H9 (cell line): ENCODE measurements around the gene DUOX2. TPM values are rescaled to one million over a fixed set of nuclear protein-coding genes. Genes with fewer than 3 reads are reported as not detected.

Experiments used
- DNase-seq: peaks from one replicate; pipeline ENCODE4 v3.0.0-alpha.2; 2017
- H2AFZ ChIP-seq: one replicate; pipeline ENCODE4 v1.6.1; 2013; ENCODE audit warnings: mild to moderate bottlenecking, low read length, control low read depth, moderate library complexity
- H2AK5ac ChIP-seq: 2 replicates; pipeline ENCODE4 v1.6.1; 2013; ENCODE audit warnings: low read length, control low read depth, mixed read lengths; ENCODE audit not compliant: insufficient read length
- H2BK120ac ChIP-seq: one replicate; pipeline ENCODE4 v1.6.1; 2013; ENCODE audit warnings: low read depth, mild to moderate bottlenecking, low read length, control low read depth, inconsistent platforms; ENCODE audit not compliant: poor library complexity, severe bottlenecking
- H2BK12ac ChIP-seq: 2 replicates; pipeline ENCODE4 v1.6.1; 2013; ENCODE audit warnings: low read length, control low read depth, mixed read lengths, low read depth; ENCODE audit not compliant: insufficient read length
- H2BK15ac ChIP-seq: 2 replicates; pipeline ENCODE4 v1.6.1; 2013; ENCODE audit warnings: low read depth, low read length, control low read depth
- H2BK20ac ChIP-seq: one replicate; pipeline ENCODE4 v1.6.1; 2013; ENCODE audit warnings: low read depth, mild to moderate bottlenecking, low read length, control low read depth, inconsistent platforms; ENCODE audit not compliant: poor library complexity, severe bottlenecking
- H2BK5ac ChIP-seq: 2 replicates; pipeline ENCODE4 v1.6.1; 2013; ENCODE audit warnings: low read length, control low read depth, mixed read lengths; ENCODE audit not compliant: insufficient read length
- H3K14ac ChIP-seq: 2 replicates; pipeline ENCODE4 v1.6.1; 2013; ENCODE audit warnings: low read length, control low read depth; ENCODE audit not compliant: insufficient read depth
- H3K18ac ChIP-seq: 2 replicates; pipeline ENCODE4 v1.6.1; 2013; ENCODE audit warnings: low read depth, mild to moderate bottlenecking, mixed read lengths, low read length, control low read depth; ENCODE audit not compliant: insufficient read length
- H3K23ac ChIP-seq: 2 replicates; pipeline ENCODE4 v1.6.1; 2013; ENCODE audit warnings: low read length, control low read depth, mixed read lengths, low read depth; ENCODE audit not compliant: insufficient read length
- H3K23me2 ChIP-seq: 2 replicates; pipeline ENCODE4 v1.6.1; 2013; ENCODE audit warnings: low read depth, mild to moderate bottlenecking, mixed read lengths, low read length, control low read depth; ENCODE audit not compliant: insufficient read length, poor library complexity, severe bottlenecking
- H3K27ac ChIP-seq: 2 replicates; pipeline ENCODE4 v1.5.1; 2013; ENCODE audit warnings: low read length, control low read depth, mixed read lengths, low read depth; ENCODE audit not compliant: insufficient read length
- H3K27me3 ChIP-seq: 2 replicates; pipeline ENCODE4 v1.6.1; 2013; ENCODE audit warnings: low read length, control low read depth, inconsistent platforms; ENCODE audit not compliant: insufficient read depth
- H3K4ac ChIP-seq: 2 replicates; pipeline ENCODE4 v1.6.1; 2013; ENCODE audit warnings: low read depth, mild to moderate bottlenecking, control low read depth, inconsistent platforms, low read length, moderate library complexity
- H3K4me1 ChIP-seq: 2 replicates; pipeline ENCODE4 v1.6.1; 2013; ENCODE audit warnings: low read length, control low read depth, inconsistent platforms; ENCODE audit not compliant: insufficient read depth
- H3K4me2 ChIP-seq: 2 replicates; pipeline ENCODE4 v1.6.1; 2013; ENCODE audit warnings: low read length, control low read depth, mixed read lengths; ENCODE audit not compliant: insufficient read length, insufficient read depth
- H3K56ac ChIP-seq: 2 replicates; pipeline ENCODE4 v1.6.1; 2013; ENCODE audit warnings: low read depth, mild to moderate bottlenecking, mixed read lengths, low read length, control low read depth; ENCODE audit not compliant: insufficient read length
- H3K79me1 ChIP-seq: 2 replicates; pipeline ENCODE4 v1.6.1; 2013; ENCODE audit warnings: low read depth, mild to moderate bottlenecking, moderate library complexity, low read length, control low read depth, inconsistent platforms; ENCODE audit not compliant: insufficient read depth, poor library complexity, severe bottlenecking
- H3K79me2 ChIP-seq: 2 replicates; pipeline ENCODE4 v1.6.1; 2013; ENCODE audit warnings: low read length, control low read depth, inconsistent platforms; ENCODE audit not compliant: insufficient read depth
- H3K9ac ChIP-seq: 2 replicates; pipeline ENCODE4 v1.6.1; 2013; ENCODE audit warnings: low read length, control low read depth, mixed read lengths; ENCODE audit not compliant: insufficient read length; ENCODE audit errors: extremely low read depth
- H3K9me3 ChIP-seq: one replicate; pipeline ENCODE4 v1.6.1; 2013; ENCODE audit warnings: low read depth, low read length, inconsistent platforms; ENCODE audit not compliant: control insufficient read depth
- H3T11ph ChIP-seq: one replicate; pipeline ENCODE4 v1.6.1; 2013; ENCODE audit warnings: mild to moderate bottlenecking, low read length, control low read depth, inconsistent platforms
- H4K20me1 ChIP-seq: one replicate; pipeline ENCODE4 v1.6.1; 2013; ENCODE audit not compliant: control insufficient read depth, insufficient read length, insufficient read depth
- H4K5ac ChIP-seq: 2 replicates; pipeline ENCODE4 v1.6.1; 2013; ENCODE audit warnings: low read depth, mild to moderate bottlenecking, mixed read lengths, low read length, control low read depth; ENCODE audit not compliant: insufficient read length
- H4K8ac ChIP-seq: replicated peaks from 2 replicates; pipeline ENCODE4 v1.6.1; 2013; ENCODE audit warnings: low read length, control low read depth, mixed read lengths, low read depth; ENCODE audit not compliant: insufficient read length
- H4K91ac ChIP-seq: 2 replicates; pipeline ENCODE4 v1.6.1; 2013; ENCODE audit warnings: low read depth, mild to moderate bottlenecking, moderate library complexity, mixed read lengths, low read length, control low read depth; ENCODE audit not compliant: insufficient read length
- H3K27ac Mint-ChIP-seq, 3 experiments: 2 replicates in 2 of 3; 3 replicates in 1 of 3; pipeline ENCODE4 v1.8.0; 2020 to 2021; ENCODE audit warnings: mixed read lengths in 3 of 3, mild to moderate bottlenecking in 1 of 3, moderate library complexity in 1 of 3
- H3K27me3 Mint-ChIP-seq: 2 replicates; pipeline ENCODE4 v1.8.0; 2021; ENCODE audit warnings: low read depth, mild to moderate bottlenecking, moderate library complexity, mixed read lengths
- H3K36me3 Mint-ChIP-seq, 3 experiments: 2 replicates in 2 of 3; 3 replicates in 1 of 3; pipeline ENCODE4 v1.8.0; 2020 to 2021; ENCODE audit warnings: low read depth in 3 of 3, mixed read lengths in 3 of 3; ENCODE audit not compliant: insufficient read depth in 1 of 3
- H3K4me1 Mint-ChIP-seq, 2 experiments: 2 replicates each; pipeline ENCODE4 v1.8.0; 2020; ENCODE audit warnings: mixed read lengths in 2 of 2
- H3K4me3 Mint-ChIP-seq, 2 experiments: 2 replicates in 1 of 2; 3 replicates in 1 of 2; pipeline ENCODE4 v1.8.0; 2020 to 2021; ENCODE audit warnings: mild to moderate bottlenecking in 2 of 2, mixed read lengths in 2 of 2, moderate library complexity in 1 of 2
- H3K9me3 Mint-ChIP-seq, 2 experiments: 2 replicates in 1 of 2; 3 replicates in 1 of 2; pipeline ENCODE4 v1.8.0; 2020; ENCODE audit warnings: mild to moderate bottlenecking in 2 of 2, mixed read lengths in 2 of 2, moderate library complexity in 1 of 2
- CTCF ChIP-seq: fragments of 200-600 bp; sonication (generic); conservative IDR thresholded peaks from 3 replicates; pipeline ENCODE4 v1.8.0; 2021; ENCODE audit warnings: antibody characterized with exemption, mild to moderate bottlenecking
- WGBS: extraction: QIAGEN DNeasy Blood & Tissue Kit; methylation state at CpG from one replicate; pipeline ENCODE4 v1.1.7; 2013; ENCODE audit warnings: missing lambda C conversion rate, low lambda C conversion rate, mixed read lengths; ENCODE audit not compliant: insufficient read length; ENCODE audit errors: extremely low coverage; 5-methylcytosine and 5-hydroxymethylcytosine counted together
- total RNA-seq: library from RNA; stranded (reverse); gene quantifications from 2 replicates; pipeline ENCODE4 v1.2.1, GENCODE V29; 2021

Gene DUOX2
- total RNA-seq, 1 experiment from 2014 or later: 0.42 TPM

- H3K4me1 ChIP-seq: no peaks in the 10 kb centered on the region; the same call in 1 of the 2 replicates
- no peaks in the 10 kb centered on the region for H3K9me3 ChIP-seq
- H3K27ac ChIP-seq: no peak overlapping the region
- H3K36me3 Mint-ChIP-seq: no peaks in the 10 kb centered on the region; a peak in 2 of 7 replicates
- peaks cover 6% of the 10 kb centered on the region for H4K20me1 ChIP-seq
- no peak overlapping the region for H3K27ac Mint-ChIP-seq
- H2BK120ac ChIP-seq: no peak overlapping the region
- H2BK5ac ChIP-seq: no peak overlapping the region
- no peak overlapping the region for H4K91ac ChIP-seq
- peaks cover 18 to 33% of the 10 kb centered on the region in 2 experiments for H3K4me1 Mint-ChIP-seq
- DNase-seq: peak; percentile 47
- H2BK12ac ChIP-seq: no peak overlapping the region
- no peak overlapping the region for H2AK5ac ChIP-seq
- no peak overlapping the region for H3K9ac ChIP-seq
- peak overlapping the region; percentile 57 to 73 for H3K4me3 Mint-ChIP-seq
- peaks cover 1% of the 10 kb centered on the region for H3K23me2 ChIP-seq
- H3K23ac ChIP-seq: no peak overlapping the region
- H4K5ac ChIP-seq: no peak overlapping the region
- no peak overlapping the region for H3K56ac ChIP-seq
- no peak overlapping the region for H4K8ac ChIP-seq
- no peak overlapping the region for H3K4ac ChIP-seq
- WGBS: no CpG with 5 or more reads among the region's 58 CpGs
- no peak overlapping the region for H3K18ac ChIP-seq
- H3K14ac ChIP-seq: no peak overlapping the region
- no peak overlapping the region for H3T11ph ChIP-seq
- H3K79me2 ChIP-seq: no peaks in the 10 kb centered on the region
- no peak overlapping the region for H2AFZ ChIP-seq
- peak overlapping the region; percentile 54 for H3K4me2 ChIP-seq
- H3K27me3 Mint-ChIP-seq: peaks cover 84% of the 10 kb centered on the region
- peaks cover 77% of the 10 kb centered on the region for H3K27me3 ChIP-seq
- no peaks in the 10 kb centered on the region for H3K79me1 ChIP-seq
- no peak overlapping the region for H2BK20ac ChIP-seq
- peaks cover 6 to 13% of the 10 kb centered on the region in 2 experiments for H3K9me3 Mint-ChIP-seq
- no peak for TF ChIP-seq CTCF
- H2BK15ac ChIP-seq: no peak overlapping the region
These were observed 1.2 kb downstream of the DUOX2 start for GRCh38 chr15:45112591-45113379.
